ENCODE measurements around the gene RAB31.

- no peak for TF ChIP-seq CTCF (tag by site-specific recombination; IDR thresholded peaks at IDR 0.05)
- TF ChIP-seq TSHZ1 (tag by site-specific recombination; IDR thresholded peaks at IDR 0.05; ENCODE audit: borderline replicate concordance), result no peak
- TF ChIP-seq KLF10 (tag by site-specific recombination; IDR thresholded peaks at IDR 0.05), result no peak
- TF ChIP-seq, protein P1, sequence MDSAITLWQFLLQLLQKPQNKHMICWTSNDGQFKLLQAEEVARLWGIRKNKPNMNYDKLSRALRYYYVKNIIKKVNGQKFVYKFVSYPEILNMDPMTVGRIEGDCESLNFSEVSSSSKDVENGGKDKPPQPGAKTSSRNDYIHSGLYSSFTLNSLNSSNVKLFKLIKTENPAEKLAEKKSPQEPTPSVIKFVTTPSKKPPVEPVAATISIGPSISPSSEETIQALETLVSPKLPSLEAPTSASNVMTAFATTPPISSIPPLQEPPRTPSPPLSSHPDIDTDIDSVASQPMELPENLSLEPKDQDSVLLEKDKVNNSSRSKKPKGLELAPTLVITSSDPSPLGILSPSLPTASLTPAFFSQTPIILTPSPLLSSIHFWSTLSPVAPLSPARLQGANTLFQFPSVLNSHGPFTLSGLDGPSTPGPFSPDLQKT (IDR thresholded peaks at IDR 0.05; ENCODE audit: borderline replicate concordance, low read depth, low read length), result no peak
- TF ChIP-seq ZNF549 (tag by site-specific recombination; IDR thresholded peaks at IDR 0.05), result no peak
- TF ChIP-seq YY1 (tag by site-specific recombination; IDR thresholded peaks at IDR 0.05), result no peak
- no peak for TF ChIP-seq ZNF24 (tag by site-specific recombination; IDR thresholded peaks at IDR 0.05)
- no peak for TF ChIP-seq ZNF48 (tag by site-specific recombination; IDR thresholded peaks at IDR 0.05)
- no peak for TF ChIP-seq BCL11B (tag by site-specific recombination; IDR thresholded peaks at IDR 0.05; ENCODE audit: low read depth)
- TF ChIP-seq FEZF1 (tag by site-specific recombination; IDR thresholded peaks at IDR 0.05), result no peak
- no peak for TF ChIP-seq HOXA7 (CRISPR knock-in tag; IDR thresholded peaks at IDR 0.05; ENCODE audit: borderline replicate concordance)
- TF ChIP-seq PATZ1 (tag by site-specific recombination; IDR thresholded peaks at IDR 0.05), result no peak
These were observed 190.9 kb downstream of the RAB31 start for GRCh38 chr18:9898792-9899549.
